AG10803 (cell line): ENCODE data around the gene ZNF70.

Source experiments
- DNase-seq: peaks from one replicate; pipeline ENCODE4 v3.0.0; 2010; ENCODE audit warnings: low read depth
- H3K4me3 ChIP-seq: 2 replicates; pipeline ENCODE4 v1.5.1; 2011; ENCODE audit warnings: mild to moderate bottlenecking, low read length, control low read depth
- CTCF ChIP-seq: conservative IDR thresholded peaks from 2 replicates; pipeline ENCODE4 v1.5.1; 2011; ENCODE audit warnings: mild to moderate bottlenecking, low read length, control low read depth, inconsistent platforms

The ZNF70 gene

GRCh38 chr22:23693979-23694680, 56.8 kb downstream of the ZNF70 start:
- no peak for TF ChIP-seq CTCF
- DNase-seq: no peak
- H3K4me3 ChIP-seq: no peak overlapping the region

DNA sequence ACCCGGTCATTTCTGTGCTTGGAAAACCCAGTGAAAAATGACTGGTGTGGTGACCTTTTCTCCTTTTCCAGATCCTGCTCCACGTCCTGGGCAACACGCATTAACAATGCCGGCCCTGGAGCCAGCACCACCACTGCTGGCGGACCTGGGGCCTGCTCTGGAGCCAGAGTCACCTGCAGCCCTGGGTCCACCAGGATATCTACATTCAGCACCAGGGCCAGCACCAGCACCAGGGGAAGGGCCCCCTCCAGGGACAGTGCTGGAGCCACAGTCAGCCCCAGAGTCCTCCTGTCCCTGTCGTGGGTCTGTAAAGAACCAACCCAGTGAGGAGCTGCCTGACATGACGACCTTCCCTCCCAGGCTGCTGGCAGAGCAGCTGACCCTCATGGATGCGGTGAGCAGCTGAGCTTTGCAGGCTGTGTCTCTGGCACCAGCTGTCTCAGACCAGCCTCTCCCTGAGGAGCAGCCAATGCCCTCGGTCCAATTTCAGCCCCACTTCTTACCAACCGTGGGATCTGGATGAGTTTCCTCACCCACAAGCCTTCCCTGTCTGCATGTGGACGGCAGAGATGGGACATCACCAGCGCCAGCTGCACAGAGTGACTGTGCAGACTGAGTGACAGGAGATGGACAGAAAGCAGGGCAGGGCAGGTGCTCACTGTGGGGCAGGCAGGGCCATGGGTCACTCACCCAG, 58.2 kb downstream of the ZNF70 start:
- DNase-seq: no peak
- no peak for TF ChIP-seq CTCF
- H3K4me3 ChIP-seq: no peak overlapping the region

- no peak for TF ChIP-seq CTCF
- no peak for DNase-seq
- no peak overlapping the region for H3K4me3 ChIP-seq
Observed at GRCh38 chr22:23691748-23692423, 59.0 kb downstream of the ZNF70 start.

DNA sequence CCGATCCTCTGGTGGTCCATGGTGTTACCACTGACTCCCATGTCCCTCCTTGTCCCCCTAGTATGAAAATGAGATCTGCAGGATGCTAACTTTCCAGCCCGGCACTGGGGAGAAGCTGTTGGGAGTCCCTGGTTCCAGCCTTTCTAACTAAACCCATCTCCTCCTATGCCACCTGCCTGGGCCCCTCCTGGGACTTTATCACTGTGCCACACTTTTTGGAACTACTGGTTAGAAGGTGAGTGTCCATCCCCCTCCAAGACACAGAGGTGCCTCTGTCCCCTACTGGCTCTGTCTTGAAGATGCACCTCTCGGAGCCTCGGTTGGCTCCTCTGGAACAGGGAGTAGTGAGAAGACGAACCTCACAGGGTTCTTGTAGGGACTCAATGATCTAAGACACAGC, 60.2 kb downstream of the ZNF70 start, which contains the start of gene RGL4:
RGL4 (plus strand) TSS at position 301 of the 400 bp plus-strand sequence. CDS start 1,018 bp downstream, outside the sequence.
- H3K4me3 ChIP-seq: no peak within 1 kb of the TSS
- TF ChIP-seq CTCF: no peak
- DNase-seq: no peak

GRCh38 chr22:23689414-23689813, 61.5 kb downstream of the ZNF70 start:
- no peak for TF ChIP-seq CTCF
- no peak for DNase-seq
- no peak overlapping the region for H3K4me3 ChIP-seq
